ENCODE measurements around the gene HOXC11.

HOXC11 gene

DNA sequence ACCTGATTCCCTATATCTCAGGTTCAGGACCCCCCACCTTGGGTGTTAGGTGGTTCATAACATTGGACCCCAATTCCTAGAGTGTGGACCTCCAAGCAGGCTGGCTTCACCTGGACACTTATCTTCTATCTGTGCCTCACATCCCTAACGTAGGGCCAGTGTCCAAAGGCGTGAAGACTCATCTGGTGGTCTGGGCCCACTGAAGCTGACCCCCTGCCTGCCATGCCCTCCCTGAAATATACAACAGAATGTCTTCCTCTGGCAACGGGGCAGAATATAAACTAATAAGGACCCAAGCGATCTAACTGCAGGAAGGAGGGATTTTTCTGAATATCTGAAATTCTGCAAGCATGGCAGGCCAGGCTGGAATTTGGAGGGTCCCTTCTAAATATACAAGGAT, 28.7 kb upstream of the HOXC11 start:
- DNase-seq, result no peak

DNA sequence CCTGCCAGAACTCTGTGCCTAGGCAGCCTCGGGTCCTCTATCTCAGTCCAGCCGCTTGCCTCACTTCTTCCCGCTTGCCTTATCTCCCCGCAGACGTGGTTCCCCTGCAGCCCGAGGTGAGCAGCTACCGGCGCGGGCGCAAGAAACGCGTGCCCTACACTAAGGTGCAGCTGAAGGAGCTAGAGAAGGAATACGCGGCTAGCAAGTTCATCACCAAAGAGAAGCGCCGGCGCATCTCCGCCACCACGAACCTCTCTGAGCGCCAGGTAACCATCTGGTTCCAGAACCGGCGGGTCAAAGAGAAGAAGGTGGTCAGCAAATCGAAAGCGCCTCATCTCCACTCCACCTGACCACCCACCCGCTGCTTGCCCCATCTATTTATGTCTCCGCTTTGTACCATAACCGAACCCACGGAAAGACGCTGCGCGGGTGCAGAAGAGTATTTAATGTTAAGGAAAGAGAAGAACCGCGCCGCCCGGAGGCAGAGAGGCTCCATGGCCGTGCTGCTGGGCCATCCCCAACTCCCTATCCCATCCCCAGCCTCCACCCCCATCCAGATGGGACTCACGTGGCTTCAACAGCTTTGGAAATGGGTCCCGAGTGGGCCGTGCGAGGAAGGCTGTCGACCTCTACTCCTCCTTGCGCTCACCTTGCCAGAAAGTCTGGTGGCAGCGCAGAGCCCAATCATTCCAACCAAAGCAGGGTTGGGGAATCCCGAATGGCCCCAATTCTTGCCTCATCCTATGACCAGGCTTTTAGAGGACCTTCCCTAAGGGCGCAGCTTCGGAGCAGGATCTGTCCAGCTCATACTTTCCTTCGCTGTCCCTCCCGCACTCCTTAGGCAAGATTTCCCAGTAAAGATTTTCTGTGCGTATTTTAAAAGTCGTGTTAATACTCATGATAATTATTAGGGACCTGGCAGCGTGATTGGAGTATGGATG, 27.7 kb upstream of the HOXC11 start:
- no peak for DNase-seq

DNA sequence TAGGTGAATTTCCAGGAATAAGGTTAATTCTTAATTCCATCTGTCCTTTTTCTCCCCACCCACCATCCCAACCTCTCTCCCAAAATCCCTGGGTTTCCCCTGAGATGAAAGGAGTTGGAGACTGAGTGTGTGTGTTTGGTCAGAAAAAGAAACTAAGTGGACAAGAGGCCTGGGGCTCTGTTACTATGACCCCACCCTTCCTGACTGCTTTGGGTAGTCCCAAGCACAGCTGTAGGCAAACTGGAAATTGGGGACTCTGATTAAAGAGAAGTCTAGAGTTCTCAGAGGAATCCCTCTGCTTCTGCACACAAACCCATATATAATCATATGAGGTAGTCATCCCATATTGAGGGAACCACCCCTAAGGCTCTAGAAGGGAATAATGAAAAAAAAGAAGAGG, 25.2 kb upstream of the HOXC11 start:
- no peak for DNase-seq

DNA sequence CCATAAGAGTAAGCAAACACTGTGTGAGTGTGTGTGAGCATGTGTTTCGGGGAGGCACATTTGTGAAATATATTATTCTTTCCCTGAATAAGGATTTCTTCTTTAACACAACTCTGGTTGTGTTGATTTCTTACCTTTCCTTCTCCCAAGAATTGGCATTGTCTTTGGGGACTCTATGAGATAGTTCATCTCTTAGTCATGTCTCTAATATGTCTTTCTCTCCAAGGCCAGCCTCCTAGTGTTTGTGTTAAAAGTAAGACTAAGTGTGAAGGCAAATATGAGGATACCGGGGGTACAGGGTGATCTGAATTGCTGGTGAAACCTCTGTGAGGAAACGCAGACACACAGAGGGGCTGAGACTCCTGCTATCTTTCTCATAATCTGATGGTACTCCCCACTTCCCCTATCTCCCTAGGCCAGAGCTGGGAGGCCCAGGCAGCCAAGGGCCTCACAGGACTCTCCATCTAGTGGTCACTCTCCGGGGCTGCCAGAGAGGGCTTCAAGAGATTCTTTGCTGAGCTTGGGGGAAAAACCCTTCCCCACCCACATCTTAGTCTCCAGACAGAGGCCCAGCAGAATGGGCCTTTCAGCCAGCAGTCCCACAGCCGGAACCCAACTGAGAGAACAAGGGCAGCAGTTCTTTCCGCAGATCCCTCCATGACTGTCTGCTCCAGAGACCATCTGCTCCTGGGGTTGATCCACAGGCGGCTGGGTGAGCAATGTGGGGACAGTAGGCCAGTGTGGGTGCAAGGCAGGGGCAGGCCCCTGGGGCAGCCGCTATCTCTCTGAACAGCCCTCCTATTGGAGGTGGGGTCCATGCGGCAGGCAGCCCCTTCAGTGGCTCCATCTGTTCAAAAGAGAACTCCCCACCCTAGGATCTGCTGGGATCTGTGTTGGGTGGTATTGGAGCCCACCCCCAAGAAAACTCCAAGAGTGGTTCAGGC, 24.0 kb upstream of the HOXC11 start:
- DNase-seq, result no peak

DNA sequence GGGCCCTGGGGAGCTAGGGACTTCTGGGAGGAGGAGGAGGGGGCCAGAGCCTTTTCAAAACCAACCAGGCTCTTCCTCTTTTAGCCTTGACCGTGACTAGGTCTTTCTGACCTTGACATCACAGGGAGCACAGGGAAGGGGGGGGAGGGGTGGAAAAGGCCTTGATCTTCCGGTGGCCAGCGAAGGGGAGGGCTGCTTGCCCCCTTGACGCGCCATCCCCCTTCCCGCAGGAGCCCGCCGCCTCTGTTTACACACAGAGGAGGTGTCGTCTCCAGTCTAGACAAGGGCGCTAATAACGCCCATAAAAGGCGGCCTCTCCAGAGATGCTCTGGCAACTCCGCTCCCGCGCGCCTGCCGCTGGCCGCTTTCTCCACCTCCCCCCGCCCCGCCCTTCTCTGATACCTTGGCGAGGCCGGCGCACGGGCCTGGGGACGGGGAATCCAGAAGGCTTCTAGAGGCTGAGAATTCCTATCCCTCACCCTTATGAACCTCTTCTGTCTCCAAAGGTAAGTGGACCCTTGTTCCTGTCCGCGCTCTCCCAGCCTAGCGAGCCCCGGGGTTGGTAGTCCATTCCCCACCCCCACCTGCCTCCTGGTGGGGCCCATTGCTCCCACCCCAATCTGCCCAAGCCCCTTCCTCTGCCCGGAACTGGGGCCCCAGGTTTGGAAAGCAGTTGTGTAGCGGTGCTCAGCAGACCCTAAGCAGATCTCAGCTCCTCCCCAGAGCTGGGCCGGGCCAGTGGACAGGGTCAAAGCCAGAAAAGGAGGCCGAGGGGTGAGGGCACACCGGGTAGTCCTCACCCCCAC, 23.1 kb upstream of the HOXC11 start:
- no peak for DNase-seq

DNA sequence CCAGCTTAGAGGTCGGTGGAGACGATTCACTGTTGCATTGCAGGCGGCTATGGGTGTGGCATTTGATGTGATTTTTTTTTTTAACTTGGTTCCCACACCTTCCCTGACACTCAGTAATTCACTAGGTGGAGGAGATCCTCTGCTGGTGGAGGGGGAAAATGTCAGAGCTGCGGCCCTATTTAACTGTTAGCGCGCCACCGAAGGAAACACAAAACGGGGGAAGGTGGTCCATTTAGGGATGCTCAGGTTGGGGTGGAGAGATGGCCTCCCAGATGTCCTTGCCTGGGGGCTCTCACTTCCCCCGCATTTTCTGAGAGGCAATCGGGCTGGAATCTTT, 22.5 kb upstream of the HOXC11 start:
- DNase-seq, result no peak

DNA sequence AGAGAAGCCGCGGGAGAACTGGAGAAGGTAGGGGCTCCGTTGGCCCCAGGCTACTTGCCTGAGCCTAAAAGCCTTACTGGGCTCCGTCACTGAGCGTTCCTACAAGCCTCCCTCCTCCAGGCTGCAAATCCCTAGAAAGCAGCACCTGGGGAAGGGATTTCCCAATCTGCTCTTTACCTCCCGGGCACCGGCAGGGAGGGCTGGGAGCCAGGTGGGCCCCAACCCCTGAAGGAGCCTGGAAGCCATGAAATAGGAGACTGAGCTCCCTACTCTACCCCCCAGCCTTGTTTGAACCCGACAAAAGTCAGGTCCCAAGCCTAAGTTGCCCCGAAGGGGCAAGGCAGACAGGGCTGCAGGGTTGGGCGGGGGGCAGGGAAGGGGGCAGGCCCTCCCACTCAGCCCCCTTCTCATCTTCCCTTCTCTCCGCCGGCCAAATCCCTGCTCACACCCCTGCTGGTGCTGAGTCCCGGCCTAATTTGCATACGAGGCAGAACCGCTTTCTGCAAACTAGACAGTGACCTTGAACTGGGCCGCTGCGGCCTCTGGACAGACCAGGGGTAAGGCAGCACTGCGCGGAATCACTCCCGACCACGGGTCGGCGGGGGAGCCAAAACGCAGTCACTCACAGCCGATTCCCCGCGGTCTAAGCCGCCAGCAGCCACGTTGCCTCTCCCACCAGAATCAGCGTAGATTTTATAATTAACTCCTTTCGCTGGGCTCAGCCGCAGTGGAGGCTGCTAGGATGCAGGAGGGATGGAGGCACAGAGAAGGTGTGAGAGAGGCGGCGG, 21.9 kb upstream of the HOXC11 start:
- no peak for DNase-seq

DNA sequence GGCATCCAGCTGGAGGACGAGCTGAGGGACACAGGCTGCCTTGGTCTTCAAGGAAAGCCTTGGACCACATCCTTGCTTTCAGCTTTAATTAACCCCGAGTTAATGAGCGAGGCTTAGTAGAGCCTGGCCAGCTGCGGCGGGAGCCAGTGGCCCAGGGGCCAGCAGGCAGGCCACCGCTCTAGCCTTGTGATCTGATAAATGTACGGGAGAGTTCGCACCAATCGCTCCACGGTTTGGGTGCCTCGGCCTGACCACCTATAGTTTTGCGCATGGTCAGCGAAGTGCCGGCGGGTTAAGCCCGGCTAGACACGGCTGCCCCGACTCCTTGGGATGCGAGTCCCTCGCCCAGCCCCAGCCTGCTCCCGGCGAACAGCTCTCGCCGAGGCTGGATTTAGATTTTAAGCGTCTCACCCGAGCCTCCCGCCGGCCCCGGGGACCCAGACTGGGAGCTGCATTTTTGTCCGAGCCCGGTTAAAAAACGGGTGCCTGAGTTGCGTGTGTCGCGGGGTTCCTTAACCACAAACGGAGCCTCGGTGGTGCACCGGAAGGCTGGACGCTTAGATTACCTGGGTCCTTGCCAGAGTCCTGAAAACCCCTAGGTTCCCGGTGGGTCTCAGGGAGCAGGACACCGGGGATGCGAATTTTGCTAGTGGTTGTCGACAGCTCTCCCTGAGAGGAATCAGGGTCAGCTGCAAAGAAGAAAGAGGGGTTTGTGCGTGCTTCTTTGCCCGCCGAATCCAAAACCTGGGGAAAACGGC, 21.2 kb upstream of the HOXC11 start:
- DNase-seq, result no peak

DNA sequence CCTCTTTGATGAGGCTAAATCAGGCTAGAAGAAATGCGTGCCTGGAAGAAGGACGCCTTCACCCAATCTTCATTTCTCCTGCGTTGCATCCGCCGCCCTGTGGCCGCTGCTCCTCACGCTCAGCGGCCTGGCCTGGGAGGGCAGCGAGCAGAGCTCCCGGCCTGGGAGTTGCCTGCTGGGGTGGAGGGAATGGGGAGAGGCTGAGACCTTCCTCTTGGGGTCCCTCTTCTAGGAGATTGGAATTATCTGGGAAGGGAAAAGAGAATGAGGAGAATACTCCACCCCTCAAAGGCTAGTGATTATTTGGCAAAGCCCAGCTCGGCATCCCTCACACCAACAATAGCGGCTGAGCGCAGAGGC, 20.6 kb upstream of the HOXC11 start:
- no peak for DNase-seq

DNA sequence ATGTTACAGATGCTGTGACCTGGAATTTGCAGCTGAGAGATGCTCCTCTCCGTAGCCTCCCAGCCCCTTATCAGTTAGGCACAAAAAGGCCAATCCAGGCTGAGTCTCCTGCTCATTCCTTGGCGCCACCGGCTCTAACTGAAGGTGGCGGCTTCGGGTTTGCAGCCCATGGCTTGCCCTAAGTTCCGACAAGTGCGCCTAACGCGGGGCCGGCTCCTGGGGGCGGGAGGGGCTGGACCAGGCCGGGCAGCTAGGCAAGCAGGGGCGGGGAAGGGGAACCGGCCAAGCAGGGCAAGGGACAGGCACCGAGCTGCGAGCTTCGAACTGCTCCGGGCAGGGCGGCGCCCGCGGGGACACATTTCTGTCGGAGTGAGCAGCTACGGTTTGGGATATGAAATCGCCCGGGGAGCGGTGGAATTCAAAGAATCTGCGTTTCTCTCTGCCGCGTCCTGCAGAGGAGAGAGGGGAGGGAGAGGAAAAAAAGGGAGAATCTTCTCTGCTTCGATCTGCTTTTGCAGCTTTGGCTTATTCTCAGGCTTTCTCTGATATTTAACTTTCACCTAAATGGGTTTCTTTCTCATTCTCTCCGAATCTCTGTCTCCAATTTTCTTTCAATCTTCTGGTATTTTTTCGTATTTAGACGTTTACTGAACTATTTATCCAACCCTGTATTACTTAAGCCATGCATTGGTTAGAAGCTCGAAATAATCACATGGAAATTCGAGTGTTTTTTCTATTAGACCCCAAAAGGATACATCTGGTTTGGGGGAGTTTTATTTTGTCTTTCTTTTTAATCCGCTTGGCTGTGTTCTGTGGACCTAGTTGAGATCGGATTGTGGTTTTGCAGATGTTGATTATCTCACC, 19.8 kb upstream of the HOXC11 start:
- no peak for DNase-seq

DNA sequence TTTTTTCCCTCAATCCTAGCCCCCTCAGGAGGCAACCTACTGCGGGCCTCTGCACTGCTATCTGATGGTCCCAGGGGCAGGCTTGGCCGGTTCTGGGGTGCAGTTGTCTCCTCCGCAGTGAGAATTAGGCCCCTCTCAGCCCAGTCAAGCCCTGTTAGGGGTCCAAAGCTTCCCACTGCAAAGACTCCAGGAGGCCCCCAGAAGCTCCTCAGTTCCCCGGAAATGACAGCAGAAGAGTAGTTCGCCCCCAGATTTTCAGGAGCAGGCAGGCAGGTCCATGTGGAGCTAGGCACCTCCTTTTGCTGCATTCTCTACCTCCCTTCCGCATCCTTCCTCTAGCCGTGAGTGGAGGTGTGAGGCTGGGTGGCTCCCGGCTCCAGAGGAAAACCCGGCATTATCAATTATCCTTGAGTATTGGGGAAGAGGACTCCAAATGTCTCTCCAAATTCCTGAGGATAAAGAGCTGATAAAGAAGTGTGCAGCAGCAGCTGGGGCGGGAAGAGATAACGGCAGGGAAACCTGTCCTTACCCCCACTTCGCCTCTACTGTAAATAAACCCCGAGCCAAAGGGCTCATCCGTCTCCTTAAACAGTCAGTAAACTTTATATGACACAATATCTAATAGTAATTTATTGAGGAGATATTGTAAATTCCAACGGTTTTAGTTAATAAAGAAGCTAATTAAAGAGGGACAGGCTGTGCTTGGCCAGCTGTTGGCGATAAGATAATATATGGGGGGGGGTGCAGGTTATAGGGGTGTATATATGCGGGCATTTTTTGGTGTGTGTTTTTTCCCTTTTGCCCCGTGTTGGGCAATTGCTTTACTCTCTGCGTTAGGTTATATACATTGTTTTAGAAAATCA, 18.9 kb upstream of the HOXC11 start:
- no peak for DNase-seq

DNA sequence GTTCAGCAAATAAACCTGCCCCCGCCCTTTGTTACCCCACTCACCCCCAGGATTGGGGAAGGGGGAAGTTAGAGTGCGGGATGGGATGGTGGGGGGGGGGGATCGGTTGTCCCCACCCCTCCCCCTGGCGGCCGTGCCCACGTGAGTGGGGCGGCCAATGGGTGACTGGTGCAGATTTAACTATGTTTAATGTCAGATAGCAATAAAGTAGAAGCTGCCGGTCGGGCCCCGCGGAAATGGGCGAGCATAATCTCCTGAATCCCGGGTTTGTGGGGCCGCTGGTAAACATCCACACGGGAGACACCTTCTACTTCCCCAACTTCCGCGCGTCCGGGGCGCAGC, 18.3 kb upstream of the HOXC11 start, which contains the start of gene HOXC12:
Gene HOXC12 (plus strand): TSS at position 210 of the 342 bp plus-strand sequence. CDS start 27 bp downstream, at position 237.
- no peak for DNase-seq

DNA sequence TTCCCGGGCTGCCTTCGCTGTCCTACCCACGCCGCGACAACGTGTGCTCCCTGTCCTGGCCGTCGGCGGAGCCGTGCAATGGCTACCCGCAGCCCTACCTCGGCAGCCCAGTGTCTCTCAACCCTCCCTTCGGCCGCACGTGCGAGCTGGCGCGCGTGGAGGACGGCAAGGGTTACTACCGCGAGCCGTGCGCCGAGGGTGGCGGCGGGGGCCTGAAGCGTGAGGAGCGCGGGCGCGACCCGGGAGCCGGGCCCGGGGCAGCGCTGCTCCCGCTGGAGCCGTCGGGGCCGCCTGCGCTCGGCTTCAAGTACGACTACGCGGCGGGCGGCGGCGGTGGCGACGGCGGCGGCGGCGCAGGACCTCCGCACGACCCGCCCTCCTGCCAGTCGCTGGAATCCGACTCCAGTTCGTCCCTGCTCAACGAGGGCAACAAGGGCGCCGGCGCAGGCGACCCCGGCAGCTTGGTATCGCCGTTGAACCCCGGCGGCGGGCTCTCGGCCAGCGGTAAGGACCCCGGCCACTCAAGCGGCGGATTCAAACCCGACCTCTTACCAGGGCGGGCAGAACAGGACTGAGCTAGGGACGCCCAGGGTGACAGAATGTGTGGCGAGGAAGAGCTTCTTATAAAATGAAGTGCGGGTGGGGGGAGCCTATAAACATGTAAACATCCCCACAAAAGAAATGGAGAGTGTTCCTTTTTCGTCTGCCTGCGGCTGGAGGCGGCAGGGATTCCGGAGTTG, 17.7 kb upstream of the HOXC11 start:
- DNase-seq, result no peak

DNA sequence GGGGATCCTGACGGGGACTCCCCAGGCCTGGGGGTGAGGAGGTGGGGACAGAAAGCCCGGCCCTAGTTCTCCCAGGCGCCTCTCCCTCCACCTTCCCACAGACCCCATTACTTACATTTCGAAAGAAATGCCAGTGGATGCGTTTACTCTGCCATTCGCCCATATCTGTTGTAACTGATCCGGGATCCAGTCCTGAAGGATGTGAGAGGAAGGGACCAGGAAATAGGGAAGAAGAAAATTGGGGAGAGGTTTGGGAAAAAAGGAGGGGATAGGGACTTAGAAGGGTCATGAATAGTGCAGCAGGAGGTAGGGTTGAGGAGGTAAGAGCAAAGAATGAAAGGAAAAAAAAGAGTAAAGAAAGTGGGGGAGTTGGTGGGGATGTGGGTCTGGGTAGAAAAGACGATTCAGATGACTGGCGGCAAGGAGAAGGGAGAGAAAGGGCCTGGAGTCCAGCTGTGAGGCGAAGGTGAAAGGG, 17.1 kb upstream of the HOXC11 start:
- DNase-seq, result no peak

DNA sequence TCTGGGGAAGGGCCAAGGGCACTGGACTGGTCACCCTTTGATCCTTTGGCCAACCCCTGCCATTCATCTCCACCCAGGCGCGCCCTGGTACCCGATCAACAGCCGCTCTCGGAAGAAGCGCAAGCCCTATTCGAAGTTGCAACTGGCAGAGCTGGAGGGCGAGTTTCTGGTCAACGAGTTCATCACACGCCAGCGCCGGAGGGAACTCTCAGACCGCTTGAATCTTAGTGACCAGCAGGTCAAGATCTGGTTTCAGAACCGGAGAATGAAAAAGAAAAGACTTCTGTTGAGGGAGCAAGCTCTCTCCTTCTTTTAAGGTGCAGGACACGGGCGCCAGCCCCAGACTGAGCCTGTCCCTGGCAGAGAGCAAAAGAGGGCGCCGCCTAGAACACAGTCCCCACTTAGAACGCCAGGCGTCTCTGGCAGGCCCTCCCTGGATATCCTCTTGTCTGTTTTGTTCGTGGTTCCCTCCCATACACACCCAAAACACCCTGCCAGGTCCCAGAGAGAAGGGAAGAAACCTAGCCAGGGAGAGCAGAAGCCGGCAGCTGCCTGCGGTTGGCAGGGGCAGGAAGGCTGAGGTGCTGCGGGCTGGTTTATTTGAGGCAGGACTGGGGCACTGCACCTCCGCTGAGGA, 16.6 kb upstream of the HOXC11 start:
- no peak for DNase-seq

DNA sequence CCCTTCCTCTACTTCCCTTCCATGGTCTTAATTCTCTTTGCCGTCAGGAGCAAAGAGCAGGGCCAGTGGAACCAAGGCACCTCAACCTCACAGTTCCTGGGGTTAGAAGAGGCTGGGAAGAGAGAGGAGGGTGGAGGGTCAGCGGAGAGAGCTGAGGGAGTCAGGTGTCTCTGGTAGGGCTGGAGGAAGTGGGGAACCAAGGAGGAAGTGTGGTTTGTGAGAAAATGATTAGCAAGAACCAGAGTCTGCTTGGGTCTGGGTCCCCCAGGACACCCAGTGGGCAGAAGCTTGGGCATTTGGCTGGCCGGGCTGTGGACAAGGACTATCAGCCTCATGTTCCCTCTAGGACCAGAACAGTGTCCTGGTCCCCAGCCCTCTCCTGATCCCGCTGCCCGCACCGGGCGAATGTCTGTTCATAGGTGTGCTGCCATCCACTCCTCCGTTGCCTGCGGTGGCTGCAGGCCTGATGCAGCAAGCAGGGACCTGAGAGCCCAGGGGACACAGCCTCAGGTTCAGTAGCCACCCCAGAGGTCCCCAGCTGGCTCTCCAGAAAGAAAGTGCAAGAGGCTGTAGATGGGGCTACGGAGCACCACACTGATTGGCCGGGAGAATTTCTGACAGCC, 15.9 kb upstream of the HOXC11 start:
- no peak for DNase-seq

DNA sequence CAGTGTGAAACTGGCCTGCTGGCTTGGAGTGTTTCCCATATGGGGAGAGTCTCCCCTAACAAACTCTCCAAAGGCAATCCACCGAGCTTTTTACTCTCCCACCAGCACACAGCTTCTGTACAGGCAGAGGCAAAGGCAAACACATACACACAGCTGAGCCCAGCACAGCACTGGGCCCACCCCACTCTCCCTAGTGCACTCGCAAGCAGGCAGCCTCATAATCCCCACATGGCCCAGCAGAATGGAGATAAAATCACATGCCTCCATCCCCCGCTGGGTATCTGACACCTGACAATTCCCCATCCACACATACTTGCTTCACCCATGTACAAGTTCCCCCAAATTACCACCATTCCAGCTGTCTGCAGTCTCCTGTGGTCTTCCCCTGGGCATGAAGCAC, 14.8 kb upstream of the HOXC11 start:
- no peak for DNase-seq

DNA sequence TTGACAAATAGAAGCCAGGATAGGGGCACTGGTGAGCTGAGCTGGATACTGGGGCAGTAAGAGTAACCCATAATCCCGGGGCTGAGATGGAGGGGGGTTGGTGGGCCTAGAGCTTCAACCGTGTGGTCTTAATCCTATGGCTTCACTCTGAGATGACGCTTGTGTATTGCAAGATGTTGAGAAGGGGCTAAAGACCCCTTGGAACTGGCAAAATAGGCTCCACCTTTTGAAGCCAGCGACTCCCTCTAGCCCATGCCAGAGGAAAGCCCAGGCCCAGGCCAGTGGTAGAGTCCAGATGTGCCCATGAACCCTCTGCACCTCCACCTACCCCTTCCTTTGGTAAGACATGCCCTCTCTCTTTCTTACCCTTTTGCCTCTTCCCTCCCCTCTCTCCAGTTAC, 13.6 kb upstream of the HOXC11 start:
- no peak for DNase-seq
